LoVo (cell line): ENCODE measurements around the gene ARHGAP10.
"Not testable (repeated sequence)": the region's sequence is repeated elsewhere in the genome, so short reads cannot be mapped to it uniquely, and the experiment has no call there.

Source experiments
- DNase-seq: peaks from one replicate; pipeline ENCODE4 v3.0.0-alpha.2; 2016; ENCODE audit warnings: low spot score

ARHGAP10 gene

GRCh38 chr4:147912106-147912505, 180.2 kb downstream of the ARHGAP10 start:
- not testable (repeated sequence) for DNase-seq

GRCh38 chr4:147913137-147913536, 181.2 kb downstream of the ARHGAP10 start:
- DNase-seq = no peak

DNA sequence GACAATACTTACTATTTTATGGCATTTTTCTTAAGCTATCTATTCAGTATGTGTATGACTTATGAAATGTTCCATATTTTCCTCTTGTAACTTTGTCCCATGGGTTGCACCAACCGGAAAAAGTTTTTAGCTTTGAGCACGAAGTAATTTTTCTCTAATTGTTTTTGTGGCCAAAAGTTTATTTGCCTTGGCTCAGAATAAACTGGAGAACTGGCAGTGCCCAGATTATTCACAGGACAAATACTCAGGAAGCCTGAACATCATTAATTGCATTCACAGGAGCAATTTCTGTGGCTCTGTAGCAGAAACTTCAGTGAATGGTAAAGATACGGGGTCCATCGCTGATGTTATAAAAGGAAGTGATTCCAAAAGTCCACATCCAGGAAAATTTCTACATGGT, 184.5 kb downstream of the ARHGAP10 start:
- DNase-seq = no peak

DNA sequence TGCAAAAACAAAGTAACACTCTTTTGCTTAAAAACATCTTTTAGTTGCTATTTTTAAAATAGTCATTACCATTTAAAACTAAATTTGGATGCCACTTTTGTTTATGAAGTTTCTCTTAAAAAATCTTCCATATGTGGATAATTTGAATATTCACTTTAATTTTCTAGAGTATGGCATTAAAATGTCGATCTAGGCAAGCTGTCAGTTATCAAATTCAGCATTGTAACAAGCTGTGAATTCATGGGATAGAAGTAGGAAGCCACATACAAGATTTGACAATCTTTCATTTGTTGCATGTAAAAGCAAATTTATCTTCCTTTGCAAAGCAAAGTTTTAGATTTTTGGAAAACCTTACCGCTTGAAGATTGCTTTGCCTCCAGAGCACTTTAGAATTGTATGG, 191.5 kb downstream of the ARHGAP10 start:
- DNase-seq = no peak

DNA sequence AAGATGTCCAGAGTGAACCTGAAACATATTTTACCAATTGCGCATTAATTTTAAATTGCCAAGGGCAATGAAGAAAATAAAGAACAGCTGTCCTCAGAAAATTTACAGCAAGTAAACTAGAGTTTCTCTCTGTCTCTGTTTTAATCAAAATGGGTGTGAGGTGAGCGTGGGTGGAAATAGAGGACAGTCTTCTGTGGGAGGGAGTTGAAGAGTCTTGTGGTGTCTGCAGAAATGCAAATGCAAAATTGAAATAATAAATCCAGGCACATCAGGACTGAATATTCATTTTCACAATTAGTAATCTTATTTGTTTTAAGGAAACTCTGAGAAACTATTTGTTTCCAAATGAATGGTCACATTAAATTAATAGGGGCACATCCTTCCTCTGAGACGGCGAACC, 192.0 kb downstream of the ARHGAP10 start:
- no peak for DNase-seq

GRCh38 chr4:147924604-147925412, 192.9 kb downstream of the ARHGAP10 start:
- DNase-seq = peak; percentile 6

DNA sequence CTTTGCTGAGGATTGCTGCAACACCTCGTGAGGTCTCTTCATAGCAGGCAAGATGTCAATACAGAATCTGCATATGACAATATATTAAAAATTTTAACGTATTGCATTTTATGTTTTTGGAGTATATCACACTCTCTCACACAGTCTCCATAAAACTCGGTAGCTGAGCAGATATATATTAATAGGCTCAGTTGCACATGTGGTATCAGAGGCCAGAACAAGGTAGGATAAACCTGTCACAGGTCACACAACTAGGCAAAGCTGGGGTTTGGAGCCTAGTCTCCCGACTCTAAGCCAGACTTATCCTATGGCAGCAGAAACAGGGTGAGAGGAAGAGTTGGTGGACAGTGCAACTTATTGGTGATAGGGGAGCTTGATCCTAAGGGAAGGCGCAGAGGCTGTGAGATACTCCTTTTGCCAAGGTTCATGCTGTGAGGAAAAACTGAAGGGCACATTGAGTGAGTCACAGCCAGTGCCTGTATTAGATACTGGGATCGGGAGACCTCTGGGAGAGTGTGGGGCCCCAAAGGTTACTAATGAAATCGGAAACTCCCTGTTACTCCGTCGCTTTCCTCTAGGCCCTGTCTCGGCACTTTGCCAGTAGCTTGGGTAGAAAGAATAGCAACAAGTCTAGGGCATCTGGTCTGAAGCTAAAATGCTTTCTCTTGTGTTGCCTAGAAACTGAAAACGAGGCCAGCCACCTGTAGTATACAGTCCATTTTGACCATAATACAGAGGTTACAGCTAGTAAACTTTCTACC, 195.7 kb downstream of the ARHGAP10 start:
- no peak for DNase-seq

DNA sequence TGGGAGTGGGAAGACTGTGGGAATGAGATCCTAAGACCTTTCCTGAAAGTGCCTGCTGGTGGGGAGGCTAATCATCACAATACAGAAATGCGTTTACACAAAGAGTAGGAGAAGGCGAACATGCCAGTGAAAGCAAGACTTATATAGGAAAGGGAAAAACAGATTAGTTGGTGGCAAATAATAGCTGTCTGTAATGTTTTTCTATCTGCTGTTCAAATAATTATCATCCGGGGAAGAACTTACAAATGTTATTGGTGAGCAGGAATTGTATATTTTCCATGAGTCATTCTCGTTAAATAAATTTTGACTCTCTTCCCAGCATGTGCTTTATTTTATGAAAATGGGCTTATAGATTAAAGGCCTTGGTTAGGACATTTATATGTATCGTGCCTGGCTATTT, 196.5 kb downstream of the ARHGAP10 start:
- peak; percentile 14 for DNase-seq

GRCh38 chr4:147929746-147930145, 197.9 kb downstream of the ARHGAP10 start:
- no peak for DNase-seq

GRCh38 chr4:147933316-147933715, 201.4 kb downstream of the ARHGAP10 start:
- DNase-seq = no peak

GRCh38 chr4:147933779-147934178, 201.9 kb downstream of the ARHGAP10 start:
- DNase-seq = no peak

DNA sequence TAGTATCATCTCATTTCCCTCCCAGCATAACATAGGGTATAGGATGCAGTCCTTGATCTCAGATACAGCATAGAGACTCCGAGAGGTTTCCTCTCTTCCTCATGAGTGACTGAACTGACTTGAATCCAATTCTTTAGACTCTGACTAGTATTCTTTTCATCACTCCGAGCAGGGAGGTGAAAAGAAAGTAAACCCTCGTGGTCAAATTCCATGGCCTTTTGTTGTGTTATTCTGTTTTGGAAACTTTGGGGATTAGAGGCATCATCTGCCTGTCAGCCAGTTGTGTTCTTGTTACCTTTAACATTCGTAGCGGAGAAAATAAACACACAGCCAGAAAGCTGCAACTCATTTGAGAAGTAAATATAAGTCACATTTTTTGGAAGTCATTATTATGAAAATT, 206.6 kb downstream of the ARHGAP10 start:
- DNase-seq = no peak

GRCh38 chr4:147940171-147940570, 208.3 kb downstream of the ARHGAP10 start:
- no peak for DNase-seq

DNA sequence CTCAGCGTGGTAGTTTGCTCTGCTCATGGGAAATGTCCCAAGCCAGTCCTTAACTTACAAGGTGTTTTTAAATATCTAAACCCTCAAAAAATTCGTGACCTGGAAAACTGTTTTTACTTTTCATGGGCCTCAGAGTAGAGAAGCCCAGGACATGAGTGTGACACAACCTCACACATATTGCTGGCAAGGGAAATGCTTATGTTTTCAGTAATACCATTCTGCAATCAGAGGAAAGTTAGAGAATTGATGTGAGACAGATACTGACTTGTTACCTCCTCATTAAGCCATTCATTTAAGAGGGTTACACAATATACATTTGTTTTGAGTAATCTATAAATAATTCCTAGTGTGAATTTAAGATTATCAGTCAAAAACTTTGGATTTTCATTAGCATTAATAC, 209.5 kb downstream of the ARHGAP10 start:
- no peak for DNase-seq

GRCh38 chr4:147942729-147943128, 210.8 kb downstream of the ARHGAP10 start:
- no peak for DNase-seq

DNA sequence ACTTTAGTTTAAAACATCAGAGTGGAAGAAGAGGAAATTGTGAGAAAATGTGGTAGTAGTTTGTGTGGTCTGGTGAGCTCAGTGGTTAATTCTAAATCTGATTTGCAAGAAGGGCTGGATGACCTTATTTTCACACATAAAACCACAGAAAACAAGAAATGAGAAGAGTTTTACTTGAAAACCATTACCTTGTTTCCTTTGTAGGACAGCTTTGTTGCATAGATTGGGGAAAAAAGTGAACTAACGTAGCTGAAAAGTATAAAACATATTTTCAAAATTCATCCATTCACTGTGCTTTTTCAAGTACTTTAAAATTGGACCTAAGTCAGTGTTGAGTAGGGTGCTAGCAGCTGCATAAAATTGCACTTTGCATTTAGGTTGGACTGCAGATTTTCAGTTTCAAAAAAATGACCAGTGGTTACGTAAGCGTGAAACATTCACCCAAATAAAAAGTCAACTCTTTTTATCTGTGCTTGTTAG, 211.3 kb downstream of the ARHGAP10 start:
- DNase-seq = no peak

DNA sequence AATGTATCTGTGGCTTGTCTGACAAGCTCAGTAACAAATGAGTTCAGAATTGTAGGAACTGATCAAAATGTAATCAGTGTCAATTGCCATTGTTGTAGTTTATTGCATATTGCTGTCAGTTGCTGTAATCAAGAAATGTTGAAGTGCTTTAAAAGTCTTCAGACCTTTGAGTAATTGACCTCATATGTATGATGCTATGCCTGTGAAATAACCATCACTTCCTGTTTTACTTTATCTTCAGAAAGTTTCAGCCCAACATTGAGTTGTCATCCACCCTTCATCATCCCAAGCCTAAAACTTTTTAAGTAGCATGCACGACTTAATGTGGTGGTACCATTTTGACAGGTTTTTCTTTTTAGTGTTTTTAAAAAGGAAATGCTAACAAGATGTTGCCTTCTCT, 212.4 kb downstream of the ARHGAP10 start:
- DNase-seq = no peak

DNA sequence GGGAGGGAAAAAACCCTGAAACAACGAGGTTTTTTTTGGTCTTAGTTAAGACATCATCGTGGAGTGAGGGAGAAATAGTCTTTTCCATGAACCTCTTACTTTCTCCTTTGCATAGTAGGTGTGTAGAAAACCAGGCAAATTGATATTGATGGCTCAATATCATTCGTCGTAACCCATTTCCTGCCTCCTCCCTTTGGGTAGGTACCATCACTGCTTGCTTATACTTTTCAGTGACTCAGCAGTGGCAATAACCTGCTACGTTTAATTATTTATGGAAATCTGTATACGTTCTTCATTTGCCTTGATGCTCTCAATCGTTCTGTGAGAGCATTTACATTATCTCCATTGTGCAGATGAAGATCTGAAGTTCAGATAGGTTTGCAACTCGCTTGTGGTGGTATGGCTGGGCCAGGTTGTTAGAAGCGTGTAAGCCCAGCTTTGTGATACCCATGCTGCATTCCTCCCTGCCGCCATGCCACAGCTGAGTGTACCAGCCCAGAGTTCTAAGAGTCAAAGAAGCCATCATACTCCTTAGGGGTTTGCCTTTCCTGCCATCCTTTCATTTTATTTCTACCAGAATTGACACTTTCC, 212.9 kb downstream of the ARHGAP10 start:
- DNase-seq = no peak

- DNase-seq = no peak
Measured at GRCh38 chr4:147948336-147948735, 216.4 kb downstream of the ARHGAP10 start.

- DNase-seq = no peak
Measured at GRCh38 chr4:147950261-147950660, 218.4 kb downstream of the ARHGAP10 start.

GRCh38 chr4:147950841-147951240, 219.0 kb downstream of the ARHGAP10 start:
- DNase-seq = no peak

DNA sequence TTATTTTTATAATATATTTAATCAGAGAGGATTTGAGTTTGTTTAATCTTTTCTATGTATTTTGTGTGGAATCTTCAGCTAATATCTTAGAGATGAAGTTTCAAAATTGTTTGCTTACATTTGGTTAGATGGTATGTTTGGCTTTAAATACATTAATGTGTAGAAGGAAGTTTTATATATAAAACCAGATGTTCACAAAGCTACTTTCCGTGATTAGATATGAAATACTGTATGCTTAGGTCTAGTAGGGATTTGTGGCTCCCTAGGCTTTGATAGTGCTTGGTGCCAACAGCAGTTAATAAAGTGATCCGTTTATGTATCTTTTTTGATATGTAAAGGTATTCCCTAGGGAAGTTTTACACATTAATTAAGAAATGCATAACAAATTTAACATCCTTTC, 223.0 kb downstream of the ARHGAP10 start:
- no peak for DNase-seq
